ENCODE data around the gene XAB2.

The XAB2 gene

DNA sequence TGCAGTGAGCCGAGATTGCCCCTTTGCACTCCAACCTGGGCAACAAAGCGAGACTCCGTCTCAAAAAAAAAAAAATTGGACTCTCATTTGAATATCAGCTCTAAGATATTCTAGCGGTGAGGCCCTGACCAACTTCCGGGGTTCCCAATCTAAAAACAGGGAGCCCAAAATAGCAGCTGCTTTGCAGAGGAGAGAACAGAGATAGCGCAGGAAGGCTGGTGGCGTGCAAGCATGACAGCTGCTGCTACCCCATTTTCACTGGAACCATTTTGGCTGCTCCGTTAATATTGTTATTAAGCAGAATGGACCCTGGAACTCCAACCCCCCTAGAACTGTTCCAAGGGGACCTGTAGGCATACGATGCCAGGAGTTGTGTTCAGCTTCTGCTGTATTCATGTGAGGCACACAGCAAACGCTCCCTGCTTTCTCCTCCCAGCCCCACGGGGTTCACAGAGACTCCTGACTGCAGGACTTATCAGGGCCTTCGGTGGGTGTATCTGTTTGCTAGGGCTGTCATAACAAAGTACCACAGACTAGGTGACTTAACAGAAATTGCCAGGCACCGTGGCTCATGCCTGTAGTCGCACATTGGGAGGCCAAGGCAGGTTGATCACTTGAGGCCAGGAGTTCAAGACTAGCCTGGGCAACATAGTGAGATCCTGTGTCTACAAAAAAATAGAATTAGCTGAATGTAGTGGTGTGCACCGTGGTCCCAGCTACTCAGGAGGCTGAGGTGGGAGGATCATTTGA, 19.1 kb upstream of the XAB2 start:
- H3K36me3 ChIP-seq (ENCODE audit: control insufficient read depth, insufficient read depth, low read length): peaks cover 10% of the 10 kb centered on the region
- H3K4me3 ChIP-seq (replicated peaks; ENCODE audit: low read depth, low read length): no peak overlapping the region
- no peaks in the 10 kb centered on the region for H3K27me3 ChIP-seq (replicated peaks; ENCODE audit: control insufficient read depth, insufficient read depth, low read length)
- DNase-seq (ENCODE audit: extremely low read depth, insufficient read length): no peak
- TF ChIP-seq, protein P1, sequence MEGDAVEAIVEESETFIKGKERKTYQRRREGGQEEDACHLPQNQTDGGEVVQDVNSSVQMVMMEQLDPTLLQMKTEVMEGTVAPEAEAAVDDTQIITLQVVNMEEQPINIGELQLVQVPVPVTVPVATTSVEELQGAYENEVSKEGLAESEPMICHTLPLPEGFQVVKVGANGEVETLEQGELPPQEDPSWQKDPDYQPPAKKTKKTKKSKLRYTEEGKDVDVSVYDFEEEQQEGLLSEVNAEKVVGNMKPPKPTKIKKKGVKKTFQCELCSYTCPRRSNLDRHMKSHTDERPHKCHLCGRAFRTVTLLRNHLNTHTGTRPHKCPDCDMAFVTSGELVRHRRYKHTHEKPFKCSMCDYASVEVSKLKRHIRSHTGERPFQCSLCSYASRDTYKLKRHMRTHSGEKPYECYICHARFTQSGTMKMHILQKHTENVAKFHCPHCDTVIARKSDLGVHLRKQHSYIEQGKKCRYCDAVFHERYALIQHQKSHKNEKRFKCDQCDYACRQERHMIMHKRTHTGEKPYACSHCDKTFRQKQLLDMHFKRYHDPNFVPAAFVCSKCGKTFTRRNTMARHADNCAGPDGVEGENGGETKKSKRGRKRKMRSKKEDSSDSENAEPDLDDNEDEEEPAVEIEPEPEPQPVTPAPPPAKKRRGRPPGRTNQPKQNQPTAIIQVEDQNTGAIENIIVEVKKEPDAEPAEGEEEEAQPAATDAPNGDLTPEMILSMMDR (IDR thresholded peaks at IDR 0.05; ENCODE audit: insufficient read depth, low read length, poor library complexity, severe bottlenecking): no peak

DNA sequence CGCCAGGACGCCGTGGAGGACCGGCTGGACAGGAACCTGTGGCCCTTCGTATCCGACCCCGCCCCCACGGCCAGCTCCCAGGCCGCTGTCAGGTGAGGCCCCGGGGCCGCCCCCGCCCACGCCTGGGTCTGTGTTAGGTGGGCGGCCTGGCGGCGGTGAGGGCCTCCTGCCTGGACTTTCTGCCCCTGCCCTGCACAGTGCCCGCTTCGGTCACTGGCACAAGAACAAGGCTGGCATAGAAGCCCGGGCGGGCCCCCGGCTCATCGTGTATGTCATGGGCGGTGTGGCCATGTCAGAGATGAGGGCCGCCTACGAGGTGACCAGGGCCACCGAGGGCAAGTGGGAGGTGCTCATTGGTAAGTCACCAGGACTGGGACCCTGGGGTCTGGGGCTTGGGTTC, 17.8 kb upstream of the XAB2 start:
- TF ChIP-seq, protein P1 (IDR thresholded peaks at IDR 0.05; ENCODE audit: insufficient read depth, low read length, poor library complexity, severe bottlenecking): no peak
- H3K36me3 ChIP-seq (ENCODE audit: control insufficient read depth, insufficient read depth, low read length): peaks cover 16% of the 10 kb centered on the region
- no peaks in the 10 kb centered on the region for H3K27me3 ChIP-seq (replicated peaks; ENCODE audit: control insufficient read depth, insufficient read depth, low read length)
- H3K4me3 ChIP-seq (replicated peaks; ENCODE audit: low read depth, low read length): no peak overlapping the region
- DNase-seq (ENCODE audit: extremely low read depth, insufficient read length): no peak

DNA sequence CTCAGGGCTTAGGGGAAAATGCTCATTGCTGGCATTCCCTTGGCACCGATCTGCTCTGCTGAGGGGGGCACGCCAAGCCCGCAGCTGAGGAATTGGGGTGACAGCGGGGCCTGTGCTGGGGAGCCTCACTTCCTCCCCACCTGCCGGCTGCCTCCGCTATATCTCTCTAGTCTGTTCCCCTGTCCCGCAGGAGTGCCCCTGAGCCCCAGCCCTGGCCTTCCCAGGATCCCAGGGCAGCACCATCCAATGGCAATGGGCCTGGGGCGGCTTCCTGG, 17.0 kb upstream of the XAB2 start:
- no peak for DNase-seq (ENCODE audit: extremely low read depth, insufficient read length)
- TF ChIP-seq, protein P1 (IDR thresholded peaks at IDR 0.05; ENCODE audit: insufficient read depth, low read length, poor library complexity, severe bottlenecking): no peak
- no peak overlapping the region for H3K4me3 ChIP-seq (replicated peaks; ENCODE audit: low read depth, low read length)
- H3K36me3 ChIP-seq (ENCODE audit: control insufficient read depth, insufficient read depth, low read length): peaks cover 17% of the 10 kb centered on the region
- H3K27me3 ChIP-seq (replicated peaks; ENCODE audit: control insufficient read depth, insufficient read depth, low read length): no peaks in the 10 kb centered on the region

DNA sequence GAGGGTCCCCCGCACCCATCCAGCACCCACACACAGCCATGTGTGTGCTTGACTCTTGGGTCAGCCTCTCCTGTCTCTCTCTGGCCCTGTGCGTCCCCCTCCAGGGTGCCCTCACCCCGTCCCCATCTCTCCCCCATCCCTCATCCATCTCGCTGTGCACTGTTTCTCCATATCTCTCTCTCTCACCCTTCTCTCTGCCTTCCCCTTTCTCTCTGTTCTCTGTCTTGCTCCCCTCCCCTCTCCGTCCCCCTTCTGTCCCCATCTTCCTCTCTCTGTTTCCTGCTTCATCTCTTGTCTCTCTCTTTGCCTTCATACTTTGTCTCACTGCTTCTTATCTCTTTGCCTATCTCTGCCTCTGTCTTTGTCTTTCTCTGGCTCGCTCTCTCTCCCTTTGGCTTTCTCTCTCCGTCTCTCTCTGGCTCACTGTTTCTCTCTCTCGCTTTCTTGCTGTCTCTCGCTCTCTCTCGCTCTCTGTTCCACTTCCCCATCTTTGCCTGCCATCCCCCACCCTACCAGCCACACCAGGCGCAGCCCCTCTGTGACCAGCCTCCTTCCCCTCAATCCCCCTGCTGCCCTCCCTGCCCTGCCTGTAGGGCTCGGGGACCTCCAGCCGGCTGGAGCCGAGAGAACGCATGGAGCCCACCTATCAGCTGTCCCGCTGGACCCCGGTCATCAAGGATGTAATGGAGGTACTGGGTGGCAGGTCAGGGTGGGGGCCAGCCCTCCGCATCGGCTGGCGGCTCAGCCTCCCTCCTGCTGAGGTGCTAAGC, 16.5 kb upstream of the XAB2 start:
- H3K36me3 ChIP-seq (ENCODE audit: control insufficient read depth, insufficient read depth, low read length): peaks cover 17% of the 10 kb centered on the region
- DNase-seq (ENCODE audit: extremely low read depth, insufficient read length): no peak
- H3K4me3 ChIP-seq (replicated peaks; ENCODE audit: low read depth, low read length): no peak overlapping the region
- H3K27me3 ChIP-seq (replicated peaks; ENCODE audit: control insufficient read depth, insufficient read depth, low read length): no peaks in the 10 kb centered on the region
- TF ChIP-seq, protein P1 (IDR thresholded peaks at IDR 0.05; ENCODE audit: insufficient read depth, low read length, poor library complexity, severe bottlenecking): no peak

DNA sequence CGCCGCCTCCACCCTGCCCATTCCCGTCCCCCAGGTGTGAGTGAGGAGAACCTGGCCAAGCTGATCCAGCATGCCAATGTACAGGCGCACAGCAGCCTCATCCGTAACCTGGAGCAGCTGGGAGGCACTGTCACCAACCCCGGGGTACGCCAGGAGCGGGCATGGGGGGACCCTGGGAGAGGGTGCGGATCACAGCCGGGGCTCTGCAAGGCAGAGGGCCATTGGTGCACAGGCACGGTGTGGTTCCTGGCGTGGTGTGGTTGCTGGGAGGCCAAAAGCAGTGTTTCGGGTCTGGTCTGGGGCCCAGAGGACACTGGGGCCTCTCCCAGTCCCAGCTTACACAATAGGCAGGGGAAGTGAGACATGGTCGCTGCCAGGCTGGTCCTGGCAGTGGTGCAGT, 15.8 kb upstream of the XAB2 start:
- Histone ChIP-seq H3K27me3 (replicated peaks; ENCODE audit: control insufficient read depth, insufficient read depth, low read length) (no peaks in the 10 kb centered on the region), H3K4me3 (replicated peaks; ENCODE audit: low read depth, low read length) (no peak overlapping the region), H3K36me3 (ENCODE audit: control insufficient read depth, insufficient read depth, low read length) (peaks cover 18% of the 10 kb centered on the region)
- no peak for DNase-seq (ENCODE audit: extremely low read depth, insufficient read length)
- TF ChIP-seq, protein P1 (IDR thresholded peaks at IDR 0.05; ENCODE audit: insufficient read depth, low read length, poor library complexity, severe bottlenecking): no peak
